Measurements from ENCODE around the gene PRKACA. TPM values are rescaled to one million over a fixed set of nuclear protein-coding genes. Genes with fewer than 3 reads are reported as not detected.
"Not testable (repeated sequence)": the region's sequence is repeated elsewhere in the genome, so short reads cannot be mapped to it uniquely, and the experiment has no call there.

PRKACA gene
- total RNA-seq, 1 donor from 2014 or later = 22.2 TPM

GRCh38 chr19:14048443-14049153, 69.0 kb downstream of the PRKACA start:
- H3K4me1 Mint-ChIP-seq = no peaks in the 10 kb centered on the region
- Histone ChIP-seq H2AFZ (replicated peaks) (no peak overlapping the region), H3K79me2 (ENCODE audit: low read depth) (no peaks in the 10 kb centered on the region)

GRCh38 chr19:14047866-14048265, 69.7 kb downstream of the PRKACA start:
- not testable (repeated sequence) for DNase-seq (ENCODE audit: low spot score); H3K4me1 ChIP-seq; H3K4me3 Mint-ChIP-seq; H3K36me3 Mint-ChIP-seq; H3K9me3 ChIP-seq (ENCODE audit: low read depth); H3K27me3 ChIP-seq; H3K79me2 ChIP-seq (ENCODE audit: low read depth); H3K4me1 Mint-ChIP-seq; H2AFZ ChIP-seq (replicated peaks); H3K9ac ChIP-seq; H3K27ac ChIP-seq; H3K4me2 ChIP-seq; H3K36me3 ChIP-seq; H3K9me3 Mint-ChIP-seq; H4K20me1 ChIP-seq (ENCODE audit: low read depth); H3K4me3 ChIP-seq; H3K27me3 Mint-ChIP-seq (ENCODE audit: insufficient read depth, low read depth); H3F3A ChIP-seq (ENCODE audit: low read depth); H3K27ac Mint-ChIP-seq

More at GRCh38 chr19:14048443-14049153, 69.0 kb downstream of the PRKACA start:
- H3K9ac ChIP-seq = no peak overlapping the region
- Mint-ChIP-seq H3K9me3 (no peaks in the 10 kb centered on the region), H3K27me3 (ENCODE audit: insufficient read depth, low read depth) (peaks cover 9% of the 10 kb centered on the region), H3K36me3 (no peaks in the 10 kb centered on the region), H3K27ac (no peak overlapping the region), H3K4me3 (no peak overlapping the region)
- no peaks in the 10 kb centered on the region for H3K27me3 ChIP-seq
- peak; percentile 56 for DNase-seq (ENCODE audit: low spot score)
- H3K27ac ChIP-seq = no peak overlapping the region
- H3K9me3 ChIP-seq (ENCODE audit: low read depth) = no peaks in the 10 kb centered on the region
- H3K4me2 ChIP-seq = no peak overlapping the region
- H3K4me1 ChIP-seq = no peaks in the 10 kb centered on the region
- H3K4me3 ChIP-seq = no peak overlapping the region
- no peaks in the 10 kb centered on the region for H4K20me1 ChIP-seq (ENCODE audit: low read depth)
- H3F3A ChIP-seq (ENCODE audit: low read depth) = no peaks in the 10 kb centered on the region
- TF ChIP-seq CTCF (IDR thresholded peaks at IDR 0.05) = peak; percentile 73
- TF ChIP-seq EZH2phosphoT487 (IDR thresholded peaks at IDR 0.05) = no peak
- no peak for TF ChIP-seq EZH2 (IDR thresholded peaks at IDR 0.05)
- H3K36me3 ChIP-seq = no peaks in the 10 kb centered on the region

- H3K4me3 Mint-ChIP-seq; H3K9me3 ChIP-seq (ENCODE audit: low read depth); H3K9me3 Mint-ChIP-seq; H3K27ac ChIP-seq; H3F3A ChIP-seq (ENCODE audit: low read depth); H4K20me1 ChIP-seq (ENCODE audit: low read depth); H3K4me2 ChIP-seq; H3K4me3 ChIP-seq; H3K9ac ChIP-seq; H3K4me1 ChIP-seq; H3K79me2 ChIP-seq (ENCODE audit: low read depth); H3K4me1 Mint-ChIP-seq; H3K27me3 ChIP-seq; H3K36me3 Mint-ChIP-seq; H3K27me3 Mint-ChIP-seq (ENCODE audit: insufficient read depth, low read depth); H3K36me3 ChIP-seq: not testable (repeated sequence)
- H3K27ac Mint-ChIP-seq = peak overlapping the region; percentile 81
- DNase-seq (ENCODE audit: low spot score) = peak; percentile 81
- peak overlapping the region; percentile 84 for H2AFZ ChIP-seq (replicated peaks)
- TF ChIP-seq CTCF (IDR thresholded peaks at IDR 0.05) = peak; percentile 72
Observed at GRCh38 chr19:14042659-14043608, 74.6 kb downstream of the PRKACA start.

Other genes with a start within 250 kb of the PRKACA start
- gene NANOS3, start 240.6 kb downstream of the PRKACA start, total RNA-seq (ENCODE audit: low replicate concordance) = not detected in 2 replicates
- 0.49 and 4.1 TPM in 2 replicates for gene BRME1, start 211.6 kb downstream of the PRKACA start, total RNA-seq (ENCODE audit: low replicate concordance)
- gene CC2D1A, start 211.6 kb downstream of the PRKACA start, total RNA-seq (ENCODE audit: low replicate concordance) = 8.1 and 22.0 TPM in 2 replicates
- gene PODNL1, start 179.3 kb downstream of the PRKACA start, total RNA-seq (ENCODE audit: low replicate concordance) = 1.9 TPM in 1 of 2 replicates, not detected in the other
- 28.6 and 69.9 TPM in 2 replicates for gene DCAF15, start 165.3 kb downstream of the PRKACA start, total RNA-seq (ENCODE audit: low replicate concordance)
- gene RFX1, start 111.4 kb downstream of the PRKACA start, total RNA-seq (ENCODE audit: low replicate concordance) = 1.0 and 3.3 TPM in 2 replicates
- not detected in 2 replicates for gene RLN3, start 89.6 kb downstream of the PRKACA start, total RNA-seq (ENCODE audit: low replicate concordance)
- 1.2 and 3.3 TPM in 2 replicates for gene IL27RA, start 86.0 kb downstream of the PRKACA start, total RNA-seq (ENCODE audit: low replicate concordance)
- 4.0 TPM in 1 of 2 replicates, not detected in the other for gene PALM3, start 55.7 kb downstream of the PRKACA start, total RNA-seq (ENCODE audit: low replicate concordance)
- gene MISP3, start 45.0 kb downstream of the PRKACA start, total RNA-seq (ENCODE audit: low replicate concordance) = 0.68 TPM in 1 of 2 replicates, not detected in the other
- gene C19orf67, start 32.0 kb downstream of the PRKACA start, total RNA-seq (ENCODE audit: low replicate concordance) = not detected in 2 replicates
- gene SAMD1, start 27.0 kb downstream of the PRKACA start, total RNA-seq (ENCODE audit: low replicate concordance) = 22.1 and 53.0 TPM in 2 replicates
- gene ASF1B, start 18.8 kb upstream of the PRKACA start, total RNA-seq (ENCODE audit: low replicate concordance) = 16.4 and 38.8 TPM in 2 replicates
- 13.3 and 59.0 TPM in 2 replicates for gene ADGRL1, start 88.4 kb upstream of the PRKACA start, total RNA-seq (ENCODE audit: low replicate concordance)